Lower lobe of right lung (tissue), 2 donors: ENCODE data around the gene EXOC4. TPM values are rescaled to one million over a fixed set of nuclear protein-coding genes. Genes with fewer than 3 reads are reported as not detected.
"Not testable (repeated sequence)": the region's sequence is repeated elsewhere in the genome, so short reads cannot be mapped to it uniquely, and the experiment has no call there.

Source experiments
- ATAC-seq, 2 donors: fragments of 200-7000 bp; cut with Tn5 transposase; one replicate each; pipeline ENCODE4 v1.9.1; 2020 to 2022; ENCODE audit warnings: mild to moderate bottlenecking in 2 of 2, moderate library complexity in 2 of 2
- DNase-seq: peaks from one replicate; pipeline ENCODE4 v3.0.0-alpha.2; 2020
- H3K27ac ChIP-seq: fragments of 200-600 bp; one replicate; pipeline ENCODE4 v1.8.0; 2022
- H3K27me3 ChIP-seq: fragments of 200-600 bp; one replicate; pipeline ENCODE4 v1.8.0; 2022; ENCODE audit warnings: low read depth
- H3K36me3 ChIP-seq: fragments of 200-600 bp; one replicate; pipeline ENCODE4 v1.8.0; 2022; ENCODE audit warnings: mild to moderate bottlenecking
- H3K4me1 ChIP-seq: fragments of 200-600 bp; one replicate; pipeline ENCODE4 v1.8.0; 2022
- H3K4me3 ChIP-seq: fragments of 200-600 bp; one replicate; pipeline ENCODE4 v1.8.0; 2022; ENCODE audit warnings: mild to moderate bottlenecking
- H3K9me3 ChIP-seq: fragments of 200-600 bp; one replicate; pipeline ENCODE4 v1.8.0; 2022
- intact Hi-C: fragments of 100-400 bp; cut with DNase I; formaldehyde crosslinking; loops from one replicate; pipeline ENCODE4 v1.11.0; 2022
- total RNA-seq: library from RNA; stranded (reverse); fragmentation: NEBNext Ultra II Directional; extraction: Animal tissue kit (Norgen Biotek cat#: 25700); gene quantifications from one replicate; pipeline ENCODE4 v1.2.1, GENCODE V29; 2021
- TF ChIP-seq, protein P1 (sequence below): fragments of 200-600 bp; IDR thresholded peaks from one replicate; pipeline ENCODE4 v1.8.0; 2022; ENCODE audit warnings: antibody characterized with exemption, mild to moderate bottlenecking
- donor health status: DM: no; HTN: yes; CAD: no; lungs with severe emphysema.

Gene EXOC4
- total RNA-seq, 1 donor from 2014 or later: 80.2 TPM

GRCh38 chr7:133641436-133641835 is 388.6 kb downstream of the EXOC4 start:
- no peak for ATAC-seq
- Histone ChIP-seq H3K4me1 (peaks cover 7% of the 10 kb centered on the region), H3K36me3 (no peaks in the 10 kb centered on the region), H3K4me3 (no peak overlapping the region), H3K27me3 (no peaks in the 10 kb centered on the region), H3K27ac (no peak overlapping the region), H3K9me3 (peaks cover 12% of the 10 kb centered on the region)
- TF ChIP-seq, protein P1, sequence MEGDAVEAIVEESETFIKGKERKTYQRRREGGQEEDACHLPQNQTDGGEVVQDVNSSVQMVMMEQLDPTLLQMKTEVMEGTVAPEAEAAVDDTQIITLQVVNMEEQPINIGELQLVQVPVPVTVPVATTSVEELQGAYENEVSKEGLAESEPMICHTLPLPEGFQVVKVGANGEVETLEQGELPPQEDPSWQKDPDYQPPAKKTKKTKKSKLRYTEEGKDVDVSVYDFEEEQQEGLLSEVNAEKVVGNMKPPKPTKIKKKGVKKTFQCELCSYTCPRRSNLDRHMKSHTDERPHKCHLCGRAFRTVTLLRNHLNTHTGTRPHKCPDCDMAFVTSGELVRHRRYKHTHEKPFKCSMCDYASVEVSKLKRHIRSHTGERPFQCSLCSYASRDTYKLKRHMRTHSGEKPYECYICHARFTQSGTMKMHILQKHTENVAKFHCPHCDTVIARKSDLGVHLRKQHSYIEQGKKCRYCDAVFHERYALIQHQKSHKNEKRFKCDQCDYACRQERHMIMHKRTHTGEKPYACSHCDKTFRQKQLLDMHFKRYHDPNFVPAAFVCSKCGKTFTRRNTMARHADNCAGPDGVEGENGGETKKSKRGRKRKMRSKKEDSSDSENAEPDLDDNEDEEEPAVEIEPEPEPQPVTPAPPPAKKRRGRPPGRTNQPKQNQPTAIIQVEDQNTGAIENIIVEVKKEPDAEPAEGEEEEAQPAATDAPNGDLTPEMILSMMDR: no peak
- no peak for DNase-seq
- intact Hi-C loops: no loop called here

GRCh38 chr7:133642907-133643306 is 390.0 kb downstream of the EXOC4 start:
- no peak overlapping the region for H3K4me3 ChIP-seq
- intact Hi-C loops: no loop called here
- ATAC-seq (no peak), DNase-seq (no peak)
- H3K27ac ChIP-seq: no peak overlapping the region
- H3K4me1 ChIP-seq: peaks cover 12% of the 10 kb centered on the region
- no peaks in the 10 kb centered on the region for H3K27me3 ChIP-seq
- no peaks in the 10 kb centered on the region for H3K36me3 ChIP-seq
- TF ChIP-seq, protein P1: no peak
- H3K9me3 ChIP-seq: peaks cover 12% of the 10 kb centered on the region

DNA sequence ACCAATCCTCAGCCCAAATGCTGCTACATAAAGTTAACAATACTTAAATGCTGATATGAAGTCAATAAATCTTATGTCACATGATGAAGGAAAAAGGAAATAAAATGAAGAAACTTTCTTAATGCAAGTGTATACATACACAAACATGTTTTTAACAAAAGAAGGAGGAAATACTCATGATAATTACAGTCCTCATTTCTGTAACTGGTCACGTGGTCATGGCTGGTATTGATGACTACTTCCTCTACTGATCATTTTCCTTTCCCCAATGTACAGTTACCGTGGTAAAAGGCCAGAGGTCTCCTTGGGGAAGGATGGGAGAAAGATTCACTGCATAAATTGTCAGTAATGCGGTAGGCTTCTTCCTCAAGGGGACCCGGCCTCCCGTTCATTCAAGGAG is 390.8 kb downstream of the EXOC4 start:
- ATAC-seq, DNase-seq, H3K36me3 ChIP-seq, H3K27me3 ChIP-seq, intact Hi-C loops, H3K4me3 ChIP-seq, H3K27ac ChIP-seq: not testable (repeated sequence)
- Histone ChIP-seq H3K4me1 (peaks cover 12% of the 10 kb centered on the region), H3K9me3 (peaks cover 12% of the 10 kb centered on the region)

GRCh38 chr7:133645884-133646391 is 393.1 kb downstream of the EXOC4 start:
- no peak for DNase-seq
- ATAC-seq: no peak
- no peak overlapping the region for H3K27ac ChIP-seq
- peaks cover 21% of the 10 kb centered on the region for H3K4me1 ChIP-seq
- TF ChIP-seq, protein P1: no peak
- intact Hi-C loops: no loop called here
- no peak overlapping the region for H3K4me3 ChIP-seq
- H3K9me3 ChIP-seq: peaks cover 12% of the 10 kb centered on the region
- no peaks in the 10 kb centered on the region for H3K36me3 ChIP-seq
- no peaks in the 10 kb centered on the region for H3K27me3 ChIP-seq

DNA sequence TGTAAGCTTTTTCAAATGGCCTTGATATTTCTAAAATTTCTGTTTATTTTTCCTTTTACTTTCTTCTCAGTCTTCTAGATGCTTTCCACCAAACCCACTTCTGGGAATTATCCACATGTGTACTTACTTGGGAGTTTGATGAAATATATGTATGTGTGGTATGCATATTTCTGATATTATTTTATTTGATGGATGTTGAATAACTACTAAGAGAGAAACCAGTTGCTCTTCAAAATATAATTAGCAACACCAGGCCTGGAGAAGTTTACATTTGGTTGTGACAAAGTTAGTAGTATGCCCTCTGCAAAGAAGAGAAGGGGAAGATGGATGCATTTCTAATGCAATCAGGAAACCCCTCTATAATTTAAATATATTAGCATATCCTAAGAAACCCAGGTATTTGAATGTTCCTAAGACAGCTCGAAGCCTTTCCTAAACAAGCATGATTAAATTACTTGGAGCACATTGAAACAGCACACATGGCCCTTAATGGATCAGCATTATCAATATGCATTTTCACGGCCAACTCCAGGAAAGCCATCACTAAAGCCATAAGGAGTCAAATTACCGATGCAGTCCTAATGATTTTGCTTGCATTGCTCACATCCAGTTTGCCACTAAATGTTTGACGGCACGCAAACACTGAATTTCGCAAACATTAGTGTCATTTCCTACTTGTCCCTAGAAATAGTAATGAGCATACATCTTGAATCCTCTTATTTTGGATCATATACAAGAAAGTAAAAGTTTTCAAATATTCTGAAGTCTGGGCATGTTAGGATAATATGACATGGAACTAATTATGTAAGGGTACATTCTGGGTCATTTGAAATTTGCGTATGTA is 393.8 kb downstream of the EXOC4 start:
- Histone ChIP-seq H3K4me3 (no peak overlapping the region), H3K36me3 (no peaks in the 10 kb centered on the region), H3K27me3 (no peaks in the 10 kb centered on the region), H3K4me1 (peaks cover 21% of the 10 kb centered on the region), H3K9me3 (peaks cover 12% of the 10 kb centered on the region), H3K27ac (no peak overlapping the region)
- intact Hi-C loops: no loop called here
- TF ChIP-seq, protein P1: no peak
- no peak for DNase-seq
- ATAC-seq: no peak

GRCh38 chr7:133649593-133649992 is 396.7 kb downstream of the EXOC4 start:
- DNase-seq (no peak), ATAC-seq (peak; percentile 74 to 89)
- H3K4me1 ChIP-seq: peaks cover 21% of the 10 kb centered on the region
- TF ChIP-seq, protein P1: no peak
- no peak overlapping the region for H3K4me3 ChIP-seq
- no peak overlapping the region for H3K27ac ChIP-seq
- no peaks in the 10 kb centered on the region for H3K36me3 ChIP-seq
- peaks cover 2% of the 10 kb centered on the region for H3K9me3 ChIP-seq
- no peaks in the 10 kb centered on the region for H3K27me3 ChIP-seq
- intact Hi-C loops: no loop called here
